ENCODE results near the gene FLACC1.

DNA sequence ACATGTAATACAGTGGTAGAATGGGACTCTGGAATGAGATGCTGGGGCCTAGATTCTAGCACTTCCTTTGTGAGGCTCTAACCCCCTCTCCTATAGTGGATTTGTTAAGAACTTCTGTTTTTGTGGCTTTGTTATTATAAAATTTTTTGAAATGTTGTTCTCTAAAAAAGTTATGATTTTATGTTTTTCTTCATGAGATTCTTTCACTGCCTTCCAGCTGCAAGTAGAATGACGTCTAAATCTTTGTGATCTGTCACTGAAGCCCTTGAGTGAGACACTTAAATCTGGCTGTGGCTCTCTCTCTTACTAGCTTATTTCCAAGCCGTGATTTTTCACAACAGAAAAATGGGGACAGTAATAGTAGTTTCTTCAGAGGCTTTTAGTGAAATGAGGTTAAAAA lies 95.2 kb downstream of the FLACC1 start:
- TF ChIP-seq ZNF8 (CRISPR knock-in tag; IDR thresholded peaks at IDR 0.05) (no peak), ZNF70 (CRISPR knock-in tag; IDR thresholded peaks at IDR 0.05) (no peak), GLIS3 (CRISPR knock-in tag; IDR thresholded peaks at IDR 0.05) (no peak), PPARA (CRISPR knock-in tag; IDR thresholded peaks at IDR 0.05; ENCODE audit: borderline replicate concordance) (no peak), ARNTL (CRISPR knock-in tag; IDR thresholded peaks at IDR 0.05; ENCODE audit: borderline replicate concordance, low read depth) (no peak), RARB (CRISPR knock-in tag; IDR thresholded peaks at IDR 0.05) (no peak), OSR1 (CRISPR knock-in tag; IDR thresholded peaks at IDR 0.05) (no peak), ISL1 (CRISPR knock-in tag; IDR thresholded peaks at IDR 0.05) (no peak)
- TF ChIP-seq, protein P1, sequence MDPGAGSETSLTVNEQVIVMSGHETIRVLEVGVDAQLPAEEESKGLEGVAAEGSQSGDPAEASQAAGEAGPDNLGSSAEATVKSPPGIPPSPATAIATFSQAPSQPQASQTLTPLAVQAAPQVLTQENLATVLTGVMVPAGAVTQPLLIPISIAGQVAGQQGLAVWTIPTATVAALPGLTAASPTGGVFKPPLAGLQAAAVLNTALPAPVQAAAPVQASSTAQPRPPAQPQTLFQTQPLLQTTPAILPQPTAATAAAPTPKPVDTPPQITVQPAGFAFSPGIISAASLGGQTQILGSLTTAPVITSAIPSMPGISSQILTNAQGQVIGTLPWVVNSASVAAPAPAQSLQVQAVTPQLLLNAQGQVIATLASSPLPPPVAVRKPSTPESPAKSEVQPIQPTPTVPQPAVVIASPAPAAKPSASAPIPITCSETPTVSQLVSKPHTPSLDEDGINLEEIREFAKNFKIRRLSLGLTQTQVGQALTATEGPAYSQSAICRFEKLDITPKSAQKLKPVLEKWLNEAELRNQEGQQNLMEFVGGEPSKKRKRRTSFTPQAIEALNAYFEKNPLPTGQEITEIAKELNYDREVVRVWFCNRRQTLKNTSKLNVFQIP (CRISPR knock-in tag; IDR thresholded peaks at IDR 0.05; ENCODE audit: borderline replicate concordance, low read depth) = no peak
- TF ChIP-seq, protein P2, sequence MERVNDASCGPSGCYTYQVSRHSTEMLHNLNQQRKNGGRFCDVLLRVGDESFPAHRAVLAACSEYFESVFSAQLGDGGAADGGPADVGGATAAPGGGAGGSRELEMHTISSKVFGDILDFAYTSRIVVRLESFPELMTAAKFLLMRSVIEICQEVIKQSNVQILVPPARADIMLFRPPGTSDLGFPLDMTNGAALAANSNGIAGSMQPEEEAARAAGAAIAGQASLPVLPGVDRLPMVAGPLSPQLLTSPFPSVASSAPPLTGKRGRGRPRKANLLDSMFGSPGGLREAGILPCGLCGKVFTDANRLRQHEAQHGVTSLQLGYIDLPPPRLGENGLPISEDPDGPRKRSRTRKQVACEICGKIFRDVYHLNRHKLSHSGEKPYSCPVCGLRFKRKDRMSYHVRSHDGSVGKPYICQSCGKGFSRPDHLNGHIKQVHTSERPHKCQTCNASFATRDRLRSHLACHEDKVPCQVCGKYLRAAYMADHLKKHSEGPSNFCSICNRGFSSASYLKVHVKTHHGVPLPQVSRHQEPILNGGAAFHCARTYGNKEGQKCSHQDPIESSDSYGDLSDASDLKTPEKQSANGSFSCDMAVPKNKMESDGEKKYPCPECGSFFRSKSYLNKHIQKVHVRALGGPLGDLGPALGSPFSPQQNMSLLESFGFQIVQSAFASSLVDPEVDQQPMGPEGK (CRISPR knock-in tag; IDR thresholded peaks at IDR 0.05; ENCODE audit: borderline replicate concordance) = no peak
- TF ChIP-seq, protein P3, sequence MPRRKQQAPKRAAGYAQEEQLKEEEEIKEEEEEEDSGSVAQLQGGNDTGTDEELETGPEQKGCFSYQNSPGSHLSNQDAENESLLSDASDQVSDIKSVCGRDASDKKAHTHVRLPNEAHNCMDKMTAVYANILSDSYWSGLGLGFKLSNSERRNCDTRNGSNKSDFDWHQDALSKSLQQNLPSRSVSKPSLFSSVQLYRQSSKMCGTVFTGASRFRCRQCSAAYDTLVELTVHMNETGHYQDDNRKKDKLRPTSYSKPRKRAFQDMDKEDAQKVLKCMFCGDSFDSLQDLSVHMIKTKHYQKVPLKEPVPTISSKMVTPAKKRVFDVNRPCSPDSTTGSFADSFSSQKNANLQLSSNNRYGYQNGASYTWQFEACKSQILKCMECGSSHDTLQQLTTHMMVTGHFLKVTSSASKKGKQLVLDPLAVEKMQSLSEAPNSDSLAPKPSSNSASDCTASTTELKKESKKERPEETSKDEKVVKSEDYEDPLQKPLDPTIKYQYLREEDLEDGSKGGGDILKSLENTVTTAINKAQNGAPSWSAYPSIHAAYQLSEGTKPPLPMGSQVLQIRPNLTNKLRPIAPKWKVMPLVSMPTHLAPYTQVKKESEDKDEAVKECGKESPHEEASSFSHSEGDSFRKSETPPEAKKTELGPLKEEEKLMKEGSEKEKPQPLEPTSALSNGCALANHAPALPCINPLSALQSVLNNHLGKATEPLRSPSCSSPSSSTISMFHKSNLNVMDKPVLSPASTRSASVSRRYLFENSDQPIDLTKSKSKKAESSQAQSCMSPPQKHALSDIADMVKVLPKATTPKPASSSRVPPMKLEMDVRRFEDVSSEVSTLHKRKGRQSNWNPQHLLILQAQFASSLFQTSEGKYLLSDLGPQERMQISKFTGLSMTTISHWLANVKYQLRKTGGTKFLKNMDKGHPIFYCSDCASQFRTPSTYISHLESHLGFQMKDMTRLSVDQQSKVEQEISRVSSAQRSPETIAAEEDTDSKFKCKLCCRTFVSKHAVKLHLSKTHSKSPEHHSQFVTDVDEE (CRISPR knock-in tag; IDR thresholded peaks at IDR 0.05) = no peak

Data from SK-N-SH treated with all-trans-retinoic acid at 6 μM for 48 hours (cell line).